T-cell (primary cell): ENCODE results near the gene ST6GALNAC3. TPM values are rescaled to one million over a fixed set of nuclear protein-coding genes. Genes with fewer than 3 reads are reported as not detected.

Experiments
- ATAC-seq, 4 experiments: fragments of 200-7000 bp in 3 of 4; fragments of 150-1000 bp in 1 of 4; cut with Tn5 transposase; replicated peaks in 1 of 4; 1 replicate in 3 of 4; 2 replicates in 1 of 4; pipeline ENCODE4 v1.10.0; 2021; ENCODE audit warnings: moderate library complexity in 3 of 4, mild to moderate bottlenecking in 2 of 4, moderate number of reproducible peaks in 1 of 4
- CTCF ChIA-PET, 2 donors: fragments of 300-600 bp; sonication (Branson Sonifier 250); formaldehyde crosslinking; loops; one replicate each; lab custom pipeline; 2022; ENCODE audit warnings: antibody characterized with exemption in 2 of 2; lab: Charles Lee
- POLR2A ChIA-PET, 2 donors: fragments of 300-600 bp; sonication (Branson Sonifier 250); formaldehyde crosslinking; loops; one replicate each; lab custom pipeline; 2022; ENCODE audit warnings: antibody characterized with exemption in 2 of 2; lab: Charles Lee
- DNase-seq, 35 experiments: peaks; one replicate each; pipeline versions ENCODE4 v3.0.0 to v3.0.0-alpha.2; 2013 to 2023
- H3K27ac ChIP-seq: one replicate; pipeline ENCODE4 v1.5.1; 2013; ENCODE audit warnings: low read length
- H3K27me3 ChIP-seq, 2 experiments: replicated peaks in 1 of 2; 1 replicate in 1 of 2; 2 replicates in 1 of 2; pipeline versions ENCODE4 v1.6.1 to v1.7.0; 2013; ENCODE audit warnings: low read length in 1 of 2, mixed read lengths in 1 of 2; ENCODE audit not compliant: control insufficient read depth in 2 of 2, insufficient read depth in 2 of 2; ENCODE audit errors: extremely low read depth in 1 of 2
- H3K36me3 ChIP-seq, 2 donors: 1 replicate in 1 of 2; 2 replicates in 1 of 2; pipeline versions ENCODE4 v1.6.1 to v1.7.0; 2013; ENCODE audit warnings: low read length in 1 of 2; ENCODE audit not compliant: control insufficient read depth in 2 of 2, insufficient read depth in 1 of 2; ENCODE audit errors: extremely low read depth in 1 of 2
- H3K4me1 ChIP-seq, 2 experiments: 1 replicate in 1 of 2; 2 replicates in 1 of 2; pipeline versions ENCODE4 v1.6.1 to v1.7.0; 2013; ENCODE audit warnings: low read length in 2 of 2, mixed read lengths in 1 of 2; ENCODE audit not compliant: insufficient read depth in 2 of 2, control insufficient read depth in 1 of 2; ENCODE audit errors: extremely low read depth in 1 of 2
- H3K4me3 ChIP-seq, 2 donors: 1 replicate in 1 of 2; 2 replicates in 1 of 2; pipeline versions ENCODE4 v1.5.1 to v1.7.0; 2013; ENCODE audit warnings: mild to moderate bottlenecking in 2 of 2, low read length in 1 of 2, moderate library complexity in 1 of 2; ENCODE audit not compliant: control insufficient read depth in 1 of 2; ENCODE audit errors: extremely low read depth in 1 of 2
- H3K9me3 ChIP-seq: 2 replicates; pipeline ENCODE4 v1.7.0; 2013
- H3K27ac Mint-ChIP-seq, 2 donors: one replicate each; pipeline ENCODE4 v1.8.0; 2020 to 2021; ENCODE audit warnings: mild to moderate bottlenecking in 2 of 2, mixed read lengths in 2 of 2
- H3K27me3 Mint-ChIP-seq, 2 donors: one replicate each; pipeline ENCODE4 v1.8.0; 2021 to 2022; ENCODE audit warnings: mixed read lengths in 2 of 2
- H3K36me3 Mint-ChIP-seq: one replicate; pipeline ENCODE4 v1.8.0; 2021; ENCODE audit warnings: mixed read lengths
- H3K4me1 Mint-ChIP-seq, 3 donors: one replicate each; pipeline ENCODE4 v1.8.0; 2020 to 2022; ENCODE audit warnings: mixed read lengths in 3 of 3, mild to moderate bottlenecking in 1 of 3
- H3K4me3 Mint-ChIP-seq, 3 donors: one replicate each; pipeline ENCODE4 v1.8.0; 2020 to 2022; ENCODE audit warnings: mild to moderate bottlenecking in 3 of 3, mixed read lengths in 3 of 3, moderate library complexity in 3 of 3
- H3K9me3 Mint-ChIP-seq, 3 donors: one replicate each; pipeline ENCODE4 v1.8.0; 2020 to 2022; ENCODE audit warnings: mixed read lengths in 3 of 3
- WGBS: methylation state at CpG from one replicate; pipeline ENCODE4 v1.1.5; 2013; ENCODE audit warnings: missing lambda C conversion rate; ENCODE audit not compliant: insufficient coverage; 5-methylcytosine and 5-hydroxymethylcytosine counted together
- total RNA-seq, 35 experiments: library from RNA in 6 of 35; stranded (reverse) in 6 of 35; fragments of 120-200 nt in 1 of 35; gene quantifications; one replicate each; pipeline versions ENCODE4 v1.2.1 to v1.2.4 and lab custom pipeline; 2013 to 2026

ST6GALNAC3 gene
- total RNA-seq, 5 donors from 2014 or later (not counting 1 experiment from before 2014, with no cell fraction given) = 0.33 to 6.6 (median 1.5) TPM

DNA sequence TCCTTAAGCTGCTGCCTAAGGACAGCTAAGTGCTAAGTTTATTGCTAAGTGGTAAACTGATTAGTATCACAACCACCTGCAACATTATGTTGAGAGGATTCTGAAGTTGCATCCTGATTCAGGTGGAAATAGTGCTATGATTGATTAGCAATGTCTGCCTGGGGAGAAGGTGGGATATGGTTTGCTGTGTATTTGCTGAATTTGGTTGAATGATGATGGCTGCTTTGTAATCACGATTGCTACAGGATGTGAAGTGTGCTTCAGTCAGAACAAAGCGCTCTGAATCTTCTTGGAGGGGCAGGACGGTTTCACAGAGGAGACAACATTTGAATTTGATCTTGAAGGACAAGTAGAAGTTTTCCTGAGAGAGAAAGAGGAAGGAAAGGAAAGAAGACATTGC lies 226.0 kb downstream of the ST6GALNAC3 start:
- 50% methylated on average over 3 of the region's 3 CpGs for WGBS
- Histone ChIP-seq H3K27me3 (no peaks in the 10 kb centered on the region), H3K36me3 (no peaks in the 10 kb centered on the region), H3K4me1 (peaks cover 11 to 48% of the 10 kb centered on the region in 2 experiments), H3K4me3 (no peak overlapping the region), H3K27ac (no peak overlapping the region), H3K9me3 (no peaks in the 10 kb centered on the region)
- peak overlapping the region; percentile 65 to 68 for H3K27ac Mint-ChIP-seq
- peak overlapping the region in 1 of 3 donors; percentile 18 for H3K4me3 Mint-ChIP-seq
- no peaks in the 10 kb centered on the region for H3K9me3 Mint-ChIP-seq
- H3K4me1 Mint-ChIP-seq = peaks cover 42 to 49% (median 46%) of the 10 kb centered on the region in 3 donors
- peak in 1 of 35 experiments; percentile 30 for DNase-seq
- ATAC-seq = peak; percentile 66 to 80 (median 72)
- H3K27me3 Mint-ChIP-seq = no peaks in the 10 kb centered on the region
- ChIA-PET CTCF (no interaction called here), POLR2A (no interaction called here)
- H3K36me3 Mint-ChIP-seq = no peaks in the 10 kb centered on the region

DNA sequence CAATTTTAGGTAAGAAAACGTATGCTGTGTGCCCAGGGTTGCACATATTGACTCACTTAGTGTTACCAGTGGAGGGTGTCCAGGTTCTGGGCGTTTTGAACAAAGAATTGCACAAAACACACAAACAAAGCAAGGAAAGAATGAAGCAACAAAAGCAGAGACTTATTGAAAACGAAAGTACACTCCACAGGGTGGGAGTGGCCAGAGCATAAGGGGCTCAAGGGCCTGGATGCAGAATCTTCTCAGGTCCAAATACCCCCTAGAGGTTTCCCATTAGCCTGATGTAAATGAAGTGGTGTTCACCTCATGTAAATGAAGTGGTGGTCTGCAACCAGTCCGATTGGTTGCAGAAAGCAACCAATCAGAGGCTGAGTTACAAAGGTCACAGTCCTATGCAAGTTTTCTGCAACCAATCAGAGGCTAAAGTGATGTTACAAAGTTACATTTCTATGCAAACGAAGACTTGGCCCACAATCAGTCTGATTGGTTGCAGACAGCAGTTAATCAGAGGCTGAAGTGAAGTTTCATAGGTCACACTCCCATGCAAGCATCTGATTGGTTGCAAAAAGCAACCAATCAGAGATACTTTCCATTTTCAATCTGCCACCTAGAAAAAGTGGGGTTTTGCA lies 228.3 kb downstream of the ST6GALNAC3 start:
- Histone ChIP-seq H3K9me3 (no peaks in the 10 kb centered on the region), H3K27ac (no peak overlapping the region), H3K27me3 (no peaks in the 10 kb centered on the region), H3K4me1 (peaks cover 11 to 39% of the 10 kb centered on the region in 2 experiments), H3K4me3 (no peak overlapping the region), H3K36me3 (no peaks in the 10 kb centered on the region)
- H3K4me1 Mint-ChIP-seq = peaks cover 33 to 40% (median 38%) of the 10 kb centered on the region in 3 donors
- H3K27me3 Mint-ChIP-seq = no peaks in the 10 kb centered on the region
- DNase-seq (no peak), ATAC-seq (no peak)
- H3K36me3 Mint-ChIP-seq = no peaks in the 10 kb centered on the region
- ChIA-PET CTCF (no interaction called here), POLR2A (no interaction called here)
- peak overlapping the region in 1 of 2 donors; percentile 53 for H3K27ac Mint-ChIP-seq
- WGBS = no CpG with 5 or more reads among the region's 5 CpGs
- no peaks in the 10 kb centered on the region for H3K9me3 Mint-ChIP-seq
- H3K4me3 Mint-ChIP-seq = peak overlapping the region in 1 of 3 donors; percentile 41

DNA sequence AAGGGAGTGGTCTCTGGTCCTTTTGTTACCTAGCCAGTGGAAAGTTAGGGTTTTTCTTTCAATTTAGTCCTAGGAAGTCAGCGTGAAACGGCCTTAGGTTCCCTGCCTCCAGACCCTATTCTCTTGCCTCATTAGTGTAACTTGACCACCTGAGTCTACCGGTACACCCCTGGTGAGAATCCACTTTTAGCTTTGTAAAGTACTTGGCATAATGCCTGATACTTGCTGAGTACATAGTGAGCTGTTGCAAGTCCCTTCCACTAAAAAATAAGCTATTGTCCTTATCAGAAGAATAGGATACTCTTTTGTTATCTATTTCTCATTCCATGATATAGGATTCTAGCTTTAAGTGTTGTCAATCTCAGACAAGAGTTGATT lies 228.8 kb downstream of the ST6GALNAC3 start:
- POLR2A ChIA-PET = no interaction called here
- H3K27me3 ChIP-seq = no peaks in the 10 kb centered on the region
- H3K27ac ChIP-seq = no peak overlapping the region
- H3K27ac Mint-ChIP-seq = no peak overlapping the region
- WGBS = no CpG with 5 or more reads among the region's 3 CpGs
- CTCF ChIA-PET = no interaction called here
- DNase-seq = no peak
- no peaks in the 10 kb centered on the region for H3K36me3 ChIP-seq
- H3K36me3 Mint-ChIP-seq = no peaks in the 10 kb centered on the region
- no peak for ATAC-seq
- no peaks in the 10 kb centered on the region for H3K27me3 Mint-ChIP-seq
- H3K4me3 Mint-ChIP-seq = no peak overlapping the region
- peaks cover 30 to 38% (median 37%) of the 10 kb centered on the region in 3 donors for H3K4me1 Mint-ChIP-seq
- H3K4me3 ChIP-seq = no peak overlapping the region
- H3K9me3 Mint-ChIP-seq = no peaks in the 10 kb centered on the region
- H3K4me1 ChIP-seq = peaks cover 11 to 35% of the 10 kb centered on the region in 2 experiments
- H3K9me3 ChIP-seq = no peaks in the 10 kb centered on the region

DNA sequence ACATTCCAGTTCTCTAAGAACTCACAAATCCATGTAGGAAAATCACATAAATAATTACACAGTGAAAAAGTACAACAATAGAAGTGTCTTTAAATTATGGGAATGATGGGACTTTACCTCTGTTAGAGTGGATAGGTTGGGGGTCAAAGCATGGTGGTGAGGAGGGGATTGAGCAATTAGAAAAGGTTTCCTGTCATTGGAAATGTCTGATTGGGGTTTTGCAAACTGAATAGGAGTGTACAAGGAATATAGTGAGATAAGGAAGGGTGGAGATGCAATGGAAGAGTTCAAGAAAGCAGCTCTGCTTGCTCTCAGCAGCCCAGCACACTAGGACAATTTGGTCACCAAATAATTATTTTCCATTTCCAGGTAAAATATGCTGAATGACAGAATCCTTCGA lies 238.8 kb downstream of the ST6GALNAC3 start:
- Histone ChIP-seq H3K4me3 (no peak overlapping the region), H3K36me3 (no peaks in the 10 kb centered on the region), H3K27ac (no peak overlapping the region), H3K4me1 (peaks cover 0 to 2% of the 10 kb centered on the region in 2 experiments), H3K27me3 (no peaks in the 10 kb centered on the region), H3K9me3 (no peaks in the 10 kb centered on the region)
- no peaks in the 10 kb centered on the region for H3K9me3 Mint-ChIP-seq
- no peak overlapping the region for H3K4me3 Mint-ChIP-seq
- ATAC-seq = no peak
- no peak overlapping the region for H3K27ac Mint-ChIP-seq
- CTCF ChIA-PET = no interaction called here
- H3K4me1 Mint-ChIP-seq = no peaks in the 10 kb centered on the region
- DNase-seq = no peak
- H3K27me3 Mint-ChIP-seq = no peaks in the 10 kb centered on the region
- POLR2A ChIA-PET = no interaction called here
- no CpG with 5 or more reads among the region's 1 CpG for WGBS
- H3K36me3 Mint-ChIP-seq = no peaks in the 10 kb centered on the region

DNA sequence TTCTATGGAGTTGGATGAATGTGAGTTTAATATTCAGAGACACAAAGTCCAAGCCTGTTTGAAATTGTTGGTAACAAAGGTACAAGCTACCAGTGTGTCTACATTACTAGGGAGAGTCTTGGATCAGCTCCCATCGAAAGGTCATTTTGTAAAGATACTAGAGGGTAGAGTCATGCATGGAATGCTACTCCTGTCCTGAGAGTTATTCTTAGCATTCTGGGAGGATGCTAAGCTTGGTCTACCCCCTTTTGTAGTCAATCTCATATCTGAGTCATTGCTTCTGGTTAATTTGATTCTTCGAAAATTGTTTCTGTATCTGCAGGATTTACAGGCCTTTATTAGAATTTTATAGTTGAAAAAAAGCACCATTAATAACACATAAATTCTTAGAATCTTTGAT lies 240.2 kb downstream of the ST6GALNAC3 start:
- 100% methylated on average over 1 of the region's 2 CpGs for WGBS
- Mint-ChIP-seq H3K4me1 (no peaks in the 10 kb centered on the region), H3K27me3 (no peaks in the 10 kb centered on the region), H3K36me3 (no peaks in the 10 kb centered on the region), H3K27ac (no peak overlapping the region), H3K4me3 (no peak overlapping the region), H3K9me3 (no peaks in the 10 kb centered on the region)
- Histone ChIP-seq H3K9me3 (no peaks in the 10 kb centered on the region), H3K4me1 (peaks cover 0 to 2% of the 10 kb centered on the region in 2 experiments), H3K4me3 (no peak overlapping the region), H3K27me3 (no peaks in the 10 kb centered on the region), H3K36me3 (no peaks in the 10 kb centered on the region), H3K27ac (no peak overlapping the region)
- ChIA-PET POLR2A (no interaction called here), CTCF (interaction anchor here in 1 of 2 donors (0.5 kb wide), 1 partner anchor 1410 kb away, joined by 3 read pairs; no protein-coding TSS in a partner anchor)
- ATAC-seq = no peak
- DNase-seq = no peak

DNA sequence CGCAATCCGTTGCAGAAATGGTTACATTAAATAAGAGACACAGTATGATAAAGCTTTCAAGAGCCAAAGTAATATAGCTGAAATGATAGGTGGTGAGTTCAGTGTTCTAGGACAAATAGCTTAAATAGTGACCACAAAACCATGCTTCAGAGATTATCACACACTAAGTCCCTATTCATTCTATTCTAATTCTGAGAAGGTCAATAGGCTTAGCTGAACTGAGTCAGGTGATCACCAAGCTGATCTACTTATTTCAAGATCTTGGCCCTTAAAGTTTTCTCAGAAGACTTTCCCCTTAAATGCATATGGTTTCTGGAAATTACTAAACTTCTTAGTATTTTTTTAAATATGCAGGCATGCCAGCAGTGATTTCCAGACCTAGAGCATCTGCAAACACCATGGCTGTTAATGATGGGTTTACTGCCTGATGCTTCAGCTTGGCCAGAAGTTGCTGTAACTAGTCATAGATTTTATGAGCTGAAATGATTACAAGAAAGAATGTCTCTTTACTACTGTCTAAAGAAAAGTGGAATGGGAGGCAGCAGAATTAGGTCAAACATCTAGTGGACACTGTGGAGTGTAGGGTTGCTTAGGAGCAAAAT lies 242.9 kb downstream of the ST6GALNAC3 start:
- H3K36me3 ChIP-seq = no peaks in the 10 kb centered on the region
- no peaks in the 10 kb centered on the region for H3K27me3 Mint-ChIP-seq
- POLR2A ChIA-PET = interaction anchor here (0.6 kb wide), 2 partner anchors 9 to 58 kb away, joined by 3 to 11 read pairs; no protein-coding TSS in a partner anchor

More for the DNA sequence above, 242.9 kb downstream of the ST6GALNAC3 start:
- no peaks in the 10 kb centered on the region for H3K36me3 Mint-ChIP-seq
- Histone ChIP-seq H3K27ac (no peak overlapping the region), H3K4me1 (no peaks in the 10 kb centered on the region), H3K27me3 (no peaks in the 10 kb centered on the region), H3K9me3 (no peaks in the 10 kb centered on the region), H3K4me3 (no peak overlapping the region)
- no peak for DNase-seq
- no peaks in the 10 kb centered on the region for H3K4me1 Mint-ChIP-seq
- no peaks in the 10 kb centered on the region for H3K9me3 Mint-ChIP-seq
- CTCF ChIA-PET = interaction anchor here in 1 of 2 donors (0.8 to 1.1 kb wide), 2 partner anchors 19 to 58 kb away, joined by 3 read pairs; no protein-coding TSS in a partner anchor
- no CpG with 5 or more reads among the region's 2 CpGs for WGBS
- no peak for ATAC-seq
- H3K27ac Mint-ChIP-seq = no peak overlapping the region
- H3K4me3 Mint-ChIP-seq = no peak overlapping the region
